ENCODE results near the gene HSPA6. TPM values are rescaled to one million over a fixed set of nuclear protein-coding genes. Genes with fewer than 3 reads are reported as not detected.
A peak's percentile ranks its signal among the peaks of the same experiment; 100 is the strongest.
"Not testable (repeated sequence)": the region's sequence is repeated elsewhere in the genome, so short reads cannot be mapped to it uniquely, and the experiment has no call there.

Gene HSPA6
- 10 to 100 TPM; 13.0 to 52.2 (median 33.8) TPM for total RNA-seq
- polyA plus RNA-seq: 10 to 100 TPM in 1 of 3 donors, 1 to 10 TPM in 2; 3.6 to 12.4 (median 8.1) TPM
- long read RNA-seq, donor 1, partial matches to known transcripts: 0 of 3 reads
- long read RNA-seq, donor 1, other reads (novel, unspliced or antisense): 0 of 3 reads
- long read RNA-seq, donor 2, partial matches to known transcripts: 0 of 4 reads
- long read RNA-seq, donor 2, other reads (novel, unspliced or antisense): 0 of 4 reads

DNA sequence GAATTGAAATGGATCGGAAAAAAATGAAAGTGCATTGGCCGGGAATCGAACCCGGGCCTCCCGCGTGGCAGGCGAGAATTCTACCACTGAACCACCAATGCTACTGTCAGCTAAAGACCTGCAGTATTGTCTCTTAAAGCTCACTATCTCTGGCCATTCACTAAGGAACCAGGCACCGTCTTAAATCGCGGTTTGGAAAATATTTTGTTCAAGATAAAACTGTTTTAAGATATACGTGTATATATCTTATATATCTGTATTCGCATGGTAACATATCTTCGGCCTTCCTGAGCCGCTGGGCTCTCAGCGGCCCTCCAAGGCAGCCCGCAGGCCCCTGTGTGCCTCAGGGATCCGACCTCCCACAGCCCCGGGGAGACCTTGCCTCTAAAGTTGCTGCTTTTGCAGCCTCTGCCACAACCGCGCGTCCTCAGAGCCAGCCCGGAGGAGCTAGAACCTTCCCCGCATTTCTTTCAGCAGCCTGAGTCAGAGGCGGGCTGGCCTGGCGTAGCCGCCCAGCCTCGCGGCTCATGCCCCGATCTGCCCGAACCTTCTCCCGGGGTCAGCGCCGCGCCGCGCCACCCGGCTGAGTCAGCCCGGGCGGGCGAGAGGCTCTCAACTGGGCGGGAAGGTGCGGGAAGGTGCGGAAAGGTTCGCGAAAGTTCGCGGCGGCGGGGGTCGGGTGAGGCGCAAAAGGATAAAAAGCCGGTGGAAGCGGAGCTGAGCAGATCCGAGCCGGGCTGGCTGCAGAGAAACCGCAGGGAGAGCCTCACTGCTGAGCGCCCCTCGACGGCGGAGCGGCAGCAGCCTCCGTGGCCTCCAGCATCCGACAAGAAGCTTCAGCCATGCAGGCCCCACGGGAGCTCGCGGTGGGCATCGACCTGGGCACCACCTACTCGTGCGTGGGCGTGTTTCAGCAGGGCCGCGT lies at the start of gene HSPA6:
TSS of gene HSPA6 (plus strand) at position 724 of the 925 bp plus-strand sequence. CDS start at position 843, 119 bp downstream.
- DNase-seq: peak; percentile 91
- WGBS, 5 donors: 0 to 1% (median 1%) methylated on average over 53 to 63 of the region's 72 CpGs
- Histone ChIP-seq H3K4me3 (peak within 1 kb of the TSS; percentile 54 to 89 (median 68)), H3K4me1 (peaks cover 0 to 34% (median 11%) of the 10 kb centered on the region in 6 donors), H3K36me3 (peaks cover 0 to 43% (median 0%) of the 10 kb centered on the region in 6 donors), H3K27ac (peak within 1 kb of the TSS; percentile 82 to 91 (median 90))
- H3K9me3 ChIP-seq; H3K27me3 ChIP-seq (replicated peaks in 1 of 7); intact Hi-C loops (cut with DNase I; ENCODE audit: low total_unique reads): not testable (repeated sequence)
- peak in 1 of 3 donors; percentile 45 for TF ChIP-seq POLR2A (IDR thresholded peaks at IDR 0.05)
- peak; percentile 34 to 77 (median 67) for TF ChIP-seq POLR2AphosphoS5 (IDR thresholded peaks at IDR 0.05)

DNA sequence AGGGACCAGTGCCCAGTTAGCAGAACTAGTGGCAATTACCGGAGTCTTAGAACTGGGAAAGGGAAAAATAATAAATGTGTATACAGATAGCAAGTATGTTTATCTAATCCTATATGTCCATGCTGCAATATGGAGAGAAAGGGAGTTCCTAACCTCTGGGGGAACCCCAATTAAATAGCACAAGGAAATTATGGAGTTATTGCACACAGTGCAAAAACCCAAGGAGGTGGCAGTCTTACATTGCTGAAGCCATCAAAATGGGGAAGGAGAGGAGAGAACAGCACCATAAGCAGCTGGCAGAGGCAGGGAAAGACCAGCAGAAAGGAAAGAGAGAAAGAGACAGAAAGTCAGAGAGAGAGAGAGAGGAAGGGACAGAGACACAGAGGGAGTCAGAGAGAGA lies 46.6 kb upstream of the HSPA6 start:
- 86 to 100% (median 95%) methylated on average over 1 of the region's 1 CpG for WGBS, 5 donors
- H3K27ac ChIP-seq; intact Hi-C loops (cut with DNase I; ENCODE audit: low total_unique reads); H3K9me3 ChIP-seq; H3K4me3 ChIP-seq; H3K36me3 ChIP-seq; DNase-seq; H3K4me1 ChIP-seq: not testable (repeated sequence)
- H3K27me3 ChIP-seq (replicated peaks in 1 of 7): peaks cover 0 to 81% (median 27%) of the 10 kb centered on the region in 7 donors

- intact Hi-C loops (cut with DNase I; ENCODE audit: low total_unique reads): no loop called here
- H3K4me1 ChIP-seq: no peaks in the 10 kb centered on the region
- TF ChIP-seq, protein P1, sequence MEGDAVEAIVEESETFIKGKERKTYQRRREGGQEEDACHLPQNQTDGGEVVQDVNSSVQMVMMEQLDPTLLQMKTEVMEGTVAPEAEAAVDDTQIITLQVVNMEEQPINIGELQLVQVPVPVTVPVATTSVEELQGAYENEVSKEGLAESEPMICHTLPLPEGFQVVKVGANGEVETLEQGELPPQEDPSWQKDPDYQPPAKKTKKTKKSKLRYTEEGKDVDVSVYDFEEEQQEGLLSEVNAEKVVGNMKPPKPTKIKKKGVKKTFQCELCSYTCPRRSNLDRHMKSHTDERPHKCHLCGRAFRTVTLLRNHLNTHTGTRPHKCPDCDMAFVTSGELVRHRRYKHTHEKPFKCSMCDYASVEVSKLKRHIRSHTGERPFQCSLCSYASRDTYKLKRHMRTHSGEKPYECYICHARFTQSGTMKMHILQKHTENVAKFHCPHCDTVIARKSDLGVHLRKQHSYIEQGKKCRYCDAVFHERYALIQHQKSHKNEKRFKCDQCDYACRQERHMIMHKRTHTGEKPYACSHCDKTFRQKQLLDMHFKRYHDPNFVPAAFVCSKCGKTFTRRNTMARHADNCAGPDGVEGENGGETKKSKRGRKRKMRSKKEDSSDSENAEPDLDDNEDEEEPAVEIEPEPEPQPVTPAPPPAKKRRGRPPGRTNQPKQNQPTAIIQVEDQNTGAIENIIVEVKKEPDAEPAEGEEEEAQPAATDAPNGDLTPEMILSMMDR (IDR thresholded peaks at IDR 0.05 in 8 of 11, conservative IDR thresholded peaks at IDR 0.05 in 3 of 11): no peak
- TF ChIP-seq POLR2AphosphoS5 (IDR thresholded peaks at IDR 0.05) (no peak), POLR2A (IDR thresholded peaks at IDR 0.05) (no peak)
- WGBS, 5 donors: 84 to 95% (median 90%) methylated on average over 6 to 15 of the region's 15 CpGs
- peaks cover 0 to 5% (median 0%) of the 10 kb centered on the region in 8 donors for H3K9me3 ChIP-seq
- no peak overlapping the region for H3K4me3 ChIP-seq
- DNase-seq: no peak
- no peaks in the 10 kb centered on the region for H3K36me3 ChIP-seq
- peaks cover 0 to 69% (median 15%) of the 10 kb centered on the region in 7 donors for H3K27me3 ChIP-seq (replicated peaks in 1 of 7)
- H3K27ac ChIP-seq: no peak overlapping the region
These were observed 45.4 kb upstream of the HSPA6 start for GRCh38 chr1:161478985-161479384.

GRCh38 chr1:161480381-161481035 lies 43.8 kb upstream of the HSPA6 start:
- no peak overlapping the region for H3K27ac ChIP-seq
- H3K27me3 ChIP-seq (replicated peaks in 1 of 7): peaks cover 0 to 54% (median 8%) of the 10 kb centered on the region in 7 donors
- intact Hi-C loops (cut with DNase I; ENCODE audit: low total_unique reads): no loop called here
- H3K36me3 ChIP-seq: no peaks in the 10 kb centered on the region
- no peaks in the 10 kb centered on the region for H3K4me1 ChIP-seq
- H3K4me3 ChIP-seq: no peak overlapping the region
- TF ChIP-seq POLR2A (IDR thresholded peaks at IDR 0.05): no peak
- no peak for DNase-seq
- H3K9me3 ChIP-seq: peaks cover 0 to 2% (median 0%) of the 10 kb centered on the region in 8 donors
- WGBS, 5 donors: 79 to 89% (median 82%) methylated on average over 20 of the region's 20 CpGs

DNA sequence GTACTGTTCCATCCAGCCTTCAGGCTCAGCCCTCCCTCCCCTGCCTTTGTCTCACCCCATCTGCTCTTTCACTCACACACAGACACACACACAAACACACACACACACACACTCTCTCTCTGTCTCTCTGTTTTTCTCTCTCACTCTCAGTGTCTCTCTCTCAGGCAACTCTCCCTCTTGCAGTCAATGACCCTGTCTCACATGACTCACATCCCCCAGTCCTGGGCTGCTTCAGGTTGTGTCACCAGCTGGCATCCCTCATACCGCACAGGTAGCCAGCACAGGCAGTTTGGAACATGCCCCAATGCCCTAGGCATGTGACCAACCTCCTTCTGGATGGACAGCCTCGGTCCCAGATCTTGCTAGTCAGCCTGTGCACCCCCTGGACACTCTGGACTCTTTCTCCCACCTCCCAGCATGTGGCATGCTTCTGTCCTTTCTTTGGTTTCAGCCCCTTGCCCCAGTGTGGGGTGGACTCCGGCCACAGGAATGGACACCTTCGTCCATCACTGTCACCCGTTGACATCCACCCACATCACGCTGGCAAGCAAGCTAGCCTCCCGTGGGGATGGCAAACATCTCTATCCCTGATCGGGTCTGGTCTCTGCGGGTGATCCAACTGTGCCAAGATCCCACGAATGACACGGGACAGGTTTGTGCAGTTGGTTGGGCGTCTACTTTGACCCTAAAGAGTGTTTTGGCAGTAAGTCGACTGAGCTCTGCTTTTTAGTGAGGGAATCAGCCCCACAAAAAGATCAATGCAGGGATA lies 42.5 kb upstream of the HSPA6 start:
- WGBS, 5 donors: 79 to 90% (median 87%) methylated on average over 13 of the region's 13 CpGs
- no peak for DNase-seq
- intact Hi-C loops (cut with DNase I; ENCODE audit: low total_unique reads): no loop called here

More for the DNA sequence above, 42.5 kb upstream of the HSPA6 start:
- peaks cover 0 to 3% (median 2%) of the 10 kb centered on the region in 6 donors for H3K4me1 ChIP-seq
- TF ChIP-seq, protein P1 (IDR thresholded peaks at IDR 0.05 in 8 of 11, conservative IDR thresholded peaks at IDR 0.05 in 3 of 11): no peak
- TF ChIP-seq POLR2A (IDR thresholded peaks at IDR 0.05) (no peak), POLR2AphosphoS5 (IDR thresholded peaks at IDR 0.05) (no peak)
- H3K9me3 ChIP-seq: no peaks in the 10 kb centered on the region
- H3K27me3 ChIP-seq (replicated peaks in 1 of 7): peaks cover 0 to 44% (median 8%) of the 10 kb centered on the region in 7 donors
- H3K36me3 ChIP-seq: no peaks in the 10 kb centered on the region
- no peak overlapping the region for H3K4me3 ChIP-seq
- no peak overlapping the region for H3K27ac ChIP-seq

All from spleen (tissue), 13 donors.